WTC11 (cell line): Measurements from ENCODE around the gene ATP6V1F.

Experiments used
- ATF1 ChIP-seq: sonication (generic); formaldehyde crosslinking; IDR thresholded peaks from 2 replicates; pipeline ENCODE4 v1.8.1; 2023; ENCODE audit warnings: mild to moderate bottlenecking, moderate library complexity, missing genetic modification reagents
- ATF3 ChIP-seq: sonication (generic); formaldehyde crosslinking; conservative IDR thresholded peaks from 2 replicates; pipeline ENCODE4 v1.8.1; 2022; ENCODE audit warnings: mild to moderate bottlenecking, missing genetic modification reagents
- CREM ChIP-seq: sonication (generic); formaldehyde crosslinking; IDR thresholded peaks from 2 replicates; pipeline ENCODE4 v1.8.1; 2022; ENCODE audit warnings: mild to moderate bottlenecking, missing genetic modification reagents, moderate library complexity
- CTCF ChIP-seq: fragments of 200-600 bp; IDR thresholded peaks from 2 replicates; pipeline ENCODE4 v1.8.0; 2022; ENCODE audit warnings: antibody characterized with exemption
- ETV6 ChIP-seq: sonication (generic); formaldehyde crosslinking; IDR thresholded peaks from 2 replicates; pipeline ENCODE4 v1.8.1; 2022; ENCODE audit warnings: mild to moderate bottlenecking, missing genetic modification reagents
- FOXJ3 ChIP-seq: sonication (generic); formaldehyde crosslinking; IDR thresholded peaks from 2 replicates; pipeline ENCODE4 v1.9.0; 2021; ENCODE audit warnings: missing genetic modification reagents, mild to moderate bottlenecking, borderline replicate concordance
- IRF1 ChIP-seq: sonication (generic); formaldehyde crosslinking; IDR thresholded peaks from 2 replicates; pipeline ENCODE4 v1.8.0; 2023; ENCODE audit warnings: missing genetic modification reagents
- NR1H2 ChIP-seq: sonication (generic); formaldehyde crosslinking; IDR thresholded peaks from 2 replicates; pipeline ENCODE4 v1.9.0; 2021; ENCODE audit warnings: mild to moderate bottlenecking, moderate library complexity, missing genetic modification reagents
- NR3C1 ChIP-seq: sonication (generic); formaldehyde crosslinking; conservative IDR thresholded peaks from 2 replicates; pipeline ENCODE4 v1.8.1; 2023; ENCODE audit warnings: low read depth, mild to moderate bottlenecking, missing genetic modification reagents
- SP1 ChIP-seq: sonication (generic); formaldehyde crosslinking; conservative IDR thresholded peaks from 2 replicates; pipeline ENCODE4 v1.8.1; 2022; ENCODE audit warnings: missing genetic modification reagents
- TEAD4 ChIP-seq: sonication (generic); formaldehyde crosslinking; IDR thresholded peaks from 2 replicates; pipeline ENCODE4 v1.8.0; 2022; ENCODE audit warnings: mild to moderate bottlenecking, missing genetic modification reagents
- ZNF512 ChIP-seq: sonication (generic); formaldehyde crosslinking; IDR thresholded peaks from 2 replicates; pipeline ENCODE4 v1.8.1; 2022; ENCODE audit warnings: missing genetic modification reagents, borderline replicate concordance

GRCh38 chr7:128842674-128843641 lies 19.7 kb upstream of the ATP6V1F start:
- TF ChIP-seq ATF1, result no peak
- TF ChIP-seq ETV6, result no peak
- no peak for TF ChIP-seq NR3C1 (CRISPR knock-in tag)
- TF ChIP-seq CTCF, result no peak
- TF ChIP-seq FOXJ3 (CRISPR knock-in tag), result no peak
- TF ChIP-seq SP1 (CRISPR knock-in tag), result no peak
- no peak for TF ChIP-seq IRF1
- no peak for TF ChIP-seq ATF3 (CRISPR knock-in tag)
- no peak for TF ChIP-seq CREM (CRISPR knock-in tag)
- TF ChIP-seq TEAD4, result no peak
- TF ChIP-seq ZNF512 (CRISPR knock-in tag), result no peak
- TF ChIP-seq NR1H2 (CRISPR knock-in tag), result no peak
